H9 (cell line): ENCODE results near the gene ESRRA. TPM values are rescaled to one million over a fixed set of nuclear protein-coding genes. Genes with fewer than 3 reads are reported as not detected.

Source experiments
- DNase-seq: peaks from one replicate; pipeline ENCODE4 v3.0.0-alpha.2; 2017
- H2AFZ ChIP-seq: one replicate; pipeline ENCODE4 v1.6.1; 2013; ENCODE audit warnings: mild to moderate bottlenecking, low read length, control low read depth, moderate library complexity
- H2AK5ac ChIP-seq: 2 replicates; pipeline ENCODE4 v1.6.1; 2013; ENCODE audit warnings: low read length, control low read depth, mixed read lengths; ENCODE audit not compliant: insufficient read length
- H2BK120ac ChIP-seq: one replicate; pipeline ENCODE4 v1.6.1; 2013; ENCODE audit warnings: low read depth, mild to moderate bottlenecking, low read length, control low read depth, inconsistent platforms; ENCODE audit not compliant: poor library complexity, severe bottlenecking
- H2BK12ac ChIP-seq: 2 replicates; pipeline ENCODE4 v1.6.1; 2013; ENCODE audit warnings: low read length, control low read depth, mixed read lengths, low read depth; ENCODE audit not compliant: insufficient read length
- H2BK15ac ChIP-seq: 2 replicates; pipeline ENCODE4 v1.6.1; 2013; ENCODE audit warnings: low read depth, low read length, control low read depth
- H2BK20ac ChIP-seq: one replicate; pipeline ENCODE4 v1.6.1; 2013; ENCODE audit warnings: low read depth, mild to moderate bottlenecking, low read length, control low read depth, inconsistent platforms; ENCODE audit not compliant: poor library complexity, severe bottlenecking
- H2BK5ac ChIP-seq: 2 replicates; pipeline ENCODE4 v1.6.1; 2013; ENCODE audit warnings: low read length, control low read depth, mixed read lengths; ENCODE audit not compliant: insufficient read length
- H3K14ac ChIP-seq: 2 replicates; pipeline ENCODE4 v1.6.1; 2013; ENCODE audit warnings: low read length, control low read depth; ENCODE audit not compliant: insufficient read depth
- H3K18ac ChIP-seq: 2 replicates; pipeline ENCODE4 v1.6.1; 2013; ENCODE audit warnings: low read depth, mild to moderate bottlenecking, mixed read lengths, low read length, control low read depth; ENCODE audit not compliant: insufficient read length
- H3K23ac ChIP-seq: 2 replicates; pipeline ENCODE4 v1.6.1; 2013; ENCODE audit warnings: low read length, control low read depth, mixed read lengths, low read depth; ENCODE audit not compliant: insufficient read length
- H3K23me2 ChIP-seq: 2 replicates; pipeline ENCODE4 v1.6.1; 2013; ENCODE audit warnings: low read depth, mild to moderate bottlenecking, mixed read lengths, low read length, control low read depth; ENCODE audit not compliant: insufficient read length, poor library complexity, severe bottlenecking
- H3K27ac ChIP-seq: 2 replicates; pipeline ENCODE4 v1.5.1; 2013; ENCODE audit warnings: low read length, control low read depth, mixed read lengths, low read depth; ENCODE audit not compliant: insufficient read length
- H3K27me3 ChIP-seq: 2 replicates; pipeline ENCODE4 v1.6.1; 2013; ENCODE audit warnings: low read length, control low read depth, inconsistent platforms; ENCODE audit not compliant: insufficient read depth
- H3K4ac ChIP-seq: 2 replicates; pipeline ENCODE4 v1.6.1; 2013; ENCODE audit warnings: low read depth, mild to moderate bottlenecking, control low read depth, inconsistent platforms, low read length, moderate library complexity
- H3K4me1 ChIP-seq: 2 replicates; pipeline ENCODE4 v1.6.1; 2013; ENCODE audit warnings: low read length, control low read depth, inconsistent platforms; ENCODE audit not compliant: insufficient read depth
- H3K4me2 ChIP-seq: 2 replicates; pipeline ENCODE4 v1.6.1; 2013; ENCODE audit warnings: low read length, control low read depth, mixed read lengths; ENCODE audit not compliant: insufficient read length, insufficient read depth
- H3K56ac ChIP-seq: 2 replicates; pipeline ENCODE4 v1.6.1; 2013; ENCODE audit warnings: low read depth, mild to moderate bottlenecking, mixed read lengths, low read length, control low read depth; ENCODE audit not compliant: insufficient read length
- H3K79me1 ChIP-seq: 2 replicates; pipeline ENCODE4 v1.6.1; 2013; ENCODE audit warnings: low read depth, mild to moderate bottlenecking, moderate library complexity, low read length, control low read depth, inconsistent platforms; ENCODE audit not compliant: insufficient read depth, poor library complexity, severe bottlenecking
- H3K79me2 ChIP-seq: 2 replicates; pipeline ENCODE4 v1.6.1; 2013; ENCODE audit warnings: low read length, control low read depth, inconsistent platforms; ENCODE audit not compliant: insufficient read depth
- H3K9ac ChIP-seq: 2 replicates; pipeline ENCODE4 v1.6.1; 2013; ENCODE audit warnings: low read length, control low read depth, mixed read lengths; ENCODE audit not compliant: insufficient read length; ENCODE audit errors: extremely low read depth
- H3K9me3 ChIP-seq: one replicate; pipeline ENCODE4 v1.6.1; 2013; ENCODE audit warnings: low read depth, low read length, inconsistent platforms; ENCODE audit not compliant: control insufficient read depth
- H3T11ph ChIP-seq: one replicate; pipeline ENCODE4 v1.6.1; 2013; ENCODE audit warnings: mild to moderate bottlenecking, low read length, control low read depth, inconsistent platforms
- H4K20me1 ChIP-seq: one replicate; pipeline ENCODE4 v1.6.1; 2013; ENCODE audit not compliant: control insufficient read depth, insufficient read length, insufficient read depth
- H4K5ac ChIP-seq: 2 replicates; pipeline ENCODE4 v1.6.1; 2013; ENCODE audit warnings: low read depth, mild to moderate bottlenecking, mixed read lengths, low read length, control low read depth; ENCODE audit not compliant: insufficient read length
- H4K8ac ChIP-seq: replicated peaks from 2 replicates; pipeline ENCODE4 v1.6.1; 2013; ENCODE audit warnings: low read length, control low read depth, mixed read lengths, low read depth; ENCODE audit not compliant: insufficient read length
- H4K91ac ChIP-seq: 2 replicates; pipeline ENCODE4 v1.6.1; 2013; ENCODE audit warnings: low read depth, mild to moderate bottlenecking, moderate library complexity, mixed read lengths, low read length, control low read depth; ENCODE audit not compliant: insufficient read length
- H3K27ac Mint-ChIP-seq, 3 experiments: 2 replicates in 2 of 3; 3 replicates in 1 of 3; pipeline ENCODE4 v1.8.0; 2020 to 2021; ENCODE audit warnings: mixed read lengths in 3 of 3, mild to moderate bottlenecking in 1 of 3, moderate library complexity in 1 of 3
- H3K27me3 Mint-ChIP-seq: 2 replicates; pipeline ENCODE4 v1.8.0; 2021; ENCODE audit warnings: low read depth, mild to moderate bottlenecking, moderate library complexity, mixed read lengths
- H3K36me3 Mint-ChIP-seq, 3 experiments: 2 replicates in 2 of 3; 3 replicates in 1 of 3; pipeline ENCODE4 v1.8.0; 2020 to 2021; ENCODE audit warnings: low read depth in 3 of 3, mixed read lengths in 3 of 3; ENCODE audit not compliant: insufficient read depth in 1 of 3
- H3K4me1 Mint-ChIP-seq, 2 experiments: 2 replicates each; pipeline ENCODE4 v1.8.0; 2020; ENCODE audit warnings: mixed read lengths in 2 of 2
- H3K4me3 Mint-ChIP-seq, 2 experiments: 2 replicates in 1 of 2; 3 replicates in 1 of 2; pipeline ENCODE4 v1.8.0; 2020 to 2021; ENCODE audit warnings: mild to moderate bottlenecking in 2 of 2, mixed read lengths in 2 of 2, moderate library complexity in 1 of 2
- H3K9me3 Mint-ChIP-seq, 2 experiments: 2 replicates in 1 of 2; 3 replicates in 1 of 2; pipeline ENCODE4 v1.8.0; 2020; ENCODE audit warnings: mild to moderate bottlenecking in 2 of 2, mixed read lengths in 2 of 2, moderate library complexity in 1 of 2
- whole genome bisulfite sequencing: extraction: QIAGEN DNeasy Blood & Tissue Kit; methylation state at CpG from one replicate; pipeline ENCODE4 v1.1.7; 2013; ENCODE audit warnings: missing lambda C conversion rate, low lambda C conversion rate, mixed read lengths; ENCODE audit not compliant: insufficient read length; ENCODE audit errors: extremely low coverage; 5-methylcytosine and 5-hydroxymethylcytosine counted together
- total RNA-seq: library from RNA; stranded (reverse); gene quantifications from 2 replicates; pipeline ENCODE4 v1.2.1, GENCODE V29; 2021
- TF ChIP-seq, protein P1 (sequence below): fragments of 200-600 bp; sonication (generic); conservative IDR thresholded peaks from 3 replicates; pipeline ENCODE4 v1.8.0; 2021; ENCODE audit warnings: antibody characterized with exemption, mild to moderate bottlenecking

The ESRRA gene
- total RNA-seq, 1 experiment from 2014 or later = 42.3 TPM

DNA sequence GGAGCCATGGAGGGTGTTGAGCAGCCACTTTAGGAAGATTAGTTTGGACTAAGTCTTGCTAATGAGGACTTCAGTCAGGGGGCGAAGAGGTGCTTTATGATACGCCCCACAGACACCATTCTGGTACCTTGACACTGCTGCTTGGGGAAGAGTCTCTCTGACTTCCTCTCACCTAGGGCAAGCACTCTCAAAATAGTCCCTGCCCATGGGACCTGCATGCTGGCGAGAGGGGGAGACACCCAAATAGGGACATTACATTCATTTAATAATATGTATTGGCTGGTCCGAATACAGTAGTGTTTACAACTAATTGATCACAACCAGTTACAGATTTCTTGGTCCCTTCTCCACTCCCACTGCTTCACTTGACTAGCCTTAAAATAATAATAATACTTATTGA is 9.6 kb upstream of the ESRRA start:
- no peak overlapping the region for H3K27ac Mint-ChIP-seq
- no CpG with 5 or more reads among the region's 4 CpGs for WGBS

More for the DNA sequence above, 9.6 kb upstream of the ESRRA start:
- Histone ChIP-seq H2BK5ac (no peak overlapping the region), H3K23me2 (peaks cover 13% of the 10 kb centered on the region), H3K9ac (no peak overlapping the region), H3K4me2 (no peak overlapping the region), H3K27ac (no peak overlapping the region), H3K4ac (no peak overlapping the region), H4K8ac (no peak overlapping the region), H3K79me2 (no peaks in the 10 kb centered on the region), H3K56ac (no peak overlapping the region), H3K18ac (no peak overlapping the region), H3K79me1 (no peaks in the 10 kb centered on the region), H2BK12ac (no peak overlapping the region), H2BK120ac (no peak overlapping the region), H3K27me3 (peaks cover 93% of the 10 kb centered on the region), H4K91ac (no peak overlapping the region), H4K20me1 (no peaks in the 10 kb centered on the region), H2BK20ac (no peak overlapping the region), H3T11ph (no peak overlapping the region), H3K23ac (no peak overlapping the region), H3K4me1 (no peaks in the 10 kb centered on the region), H2AK5ac (no peak overlapping the region), H4K5ac (no peak overlapping the region), H3K9me3 (no peaks in the 10 kb centered on the region), H2BK15ac (no peak overlapping the region), H2AFZ (no peak overlapping the region), H3K14ac (no peak overlapping the region)
- H3K4me3 Mint-ChIP-seq = no peak overlapping the region
- peaks cover 8 to 26% of the 10 kb centered on the region in 2 experiments for H3K4me1 Mint-ChIP-seq
- H3K36me3 Mint-ChIP-seq = peaks cover 0 to under 1% (median 0%) of the 10 kb centered on the region in 3 experiments; a peak in 1 of 7 replicates
- TF ChIP-seq, protein P1, sequence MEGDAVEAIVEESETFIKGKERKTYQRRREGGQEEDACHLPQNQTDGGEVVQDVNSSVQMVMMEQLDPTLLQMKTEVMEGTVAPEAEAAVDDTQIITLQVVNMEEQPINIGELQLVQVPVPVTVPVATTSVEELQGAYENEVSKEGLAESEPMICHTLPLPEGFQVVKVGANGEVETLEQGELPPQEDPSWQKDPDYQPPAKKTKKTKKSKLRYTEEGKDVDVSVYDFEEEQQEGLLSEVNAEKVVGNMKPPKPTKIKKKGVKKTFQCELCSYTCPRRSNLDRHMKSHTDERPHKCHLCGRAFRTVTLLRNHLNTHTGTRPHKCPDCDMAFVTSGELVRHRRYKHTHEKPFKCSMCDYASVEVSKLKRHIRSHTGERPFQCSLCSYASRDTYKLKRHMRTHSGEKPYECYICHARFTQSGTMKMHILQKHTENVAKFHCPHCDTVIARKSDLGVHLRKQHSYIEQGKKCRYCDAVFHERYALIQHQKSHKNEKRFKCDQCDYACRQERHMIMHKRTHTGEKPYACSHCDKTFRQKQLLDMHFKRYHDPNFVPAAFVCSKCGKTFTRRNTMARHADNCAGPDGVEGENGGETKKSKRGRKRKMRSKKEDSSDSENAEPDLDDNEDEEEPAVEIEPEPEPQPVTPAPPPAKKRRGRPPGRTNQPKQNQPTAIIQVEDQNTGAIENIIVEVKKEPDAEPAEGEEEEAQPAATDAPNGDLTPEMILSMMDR = no peak
- DNase-seq = no peak
- H3K9me3 Mint-ChIP-seq = peaks cover 0 to 3% of the 10 kb centered on the region in 2 experiments; a peak in 3 of 5 replicates
- peaks cover 93% of the 10 kb centered on the region for H3K27me3 Mint-ChIP-seq
